HepG2 (cell line): ENCODE measurements around the gene MAN2B2. TPM values are rescaled to one million over a fixed set of nuclear protein-coding genes. Genes with fewer than 3 reads are reported as not detected.

ENCODE experiments used
- DNMT1 ChIP-seq: sonication (generic); formaldehyde crosslinking; IDR thresholded peaks from 2 replicates; pipeline ENCODE4 v1.5.1; 2020; ENCODE audit warnings: mild to moderate bottlenecking, missing genetic modification reagents
- MAFG ChIP-seq: sonication (generic); formaldehyde crosslinking; IDR thresholded peaks from 2 replicates; pipeline ENCODE4 v1.5.1; 2020; ENCODE audit warnings: mild to moderate bottlenecking, missing genetic modification reagents
- SIN3A ChIP-seq: IDR thresholded peaks from 2 replicates; pipeline ENCODE4 v1.6.1; 2011; ENCODE audit warnings: low read depth, mild to moderate bottlenecking, control low read depth, low read length, borderline replicate concordance
- SPEN ChIP-seq: sonication (generic); formaldehyde crosslinking; IDR thresholded peaks from 2 replicates; pipeline ENCODE4 v1.5.1; 2020; ENCODE audit warnings: low read depth, mild to moderate bottlenecking, missing genetic modification reagents
- ZC3H4 ChIP-seq: sonication (generic); formaldehyde crosslinking; IDR thresholded peaks from 2 replicates; pipeline ENCODE4 v1.4.0; 2020; ENCODE audit warnings: missing genetic modification reagents, borderline replicate concordance
- polyA plus RNA-seq, 8 experiments: library from polyadenylated mRNA; depleted of rRNA in 3 of 8; stranded (reverse) in 7 of 8; unstranded in 1 of 8; fragments of >200 nt; fragmentation: Illumina TruSeq in 4 of 8; extraction: Trizol in 4 of 8; gene quantifications; 2 replicates each; pipeline versions ENCODE4 v1.2.1 to v1.2.3, GENCODE V29; 2011 to 2016; ENCODE audit warnings: low read depth in 4 of 8, missing spikeins in 1 of 8, mixed read lengths in 1 of 8; ENCODE audit not compliant: insufficient read depth in 1 of 8
- total RNA-seq, 5 experiments: library from RNA; depleted of rRNA; stranded (reverse); fragments of >200 nt; fragmentation: Illumina TruSeq; extraction: Trizol; gene quantifications; 2 replicates each; pipeline ENCODE4 v1.2.3, GENCODE V29; 2016; ENCODE audit warnings: low read depth in 1 of 5
- TF ChIP-seq, protein P1 (sequence below): sonication (generic); formaldehyde crosslinking; IDR thresholded peaks from 2 replicates; pipeline ENCODE4 v1.4.0; 2020; ENCODE audit warnings: missing genetic modification reagents, borderline replicate concordance
- TF ChIP-seq, protein P2 (sequence below): sonication (generic); formaldehyde crosslinking; IDR thresholded peaks from 2 replicates; pipeline ENCODE4 v1.4.0; 2020; ENCODE audit warnings: mild to moderate bottlenecking, low read depth, missing genetic modification reagents
- TF ChIP-seq, protein P3 (sequence below): sonication (generic); formaldehyde crosslinking; IDR thresholded peaks from 2 replicates; pipeline ENCODE4 v1.5.1; 2020; ENCODE audit warnings: mild to moderate bottlenecking, missing genetic modification reagents, moderate library complexity
- TF ChIP-seq, protein P4 (sequence below): sonication (generic); formaldehyde crosslinking; IDR thresholded peaks from 2 replicates; pipeline ENCODE4 v1.4.0; 2020; ENCODE audit warnings: missing genetic modification reagents

The MAN2B2 gene
- total and polyA plus RNA-seq, 2 of the 13 experiments (the other 11 are each of a cell fraction or from before 2014, with no cell fraction given): 4.8 to 5.4 TPM

DNA sequence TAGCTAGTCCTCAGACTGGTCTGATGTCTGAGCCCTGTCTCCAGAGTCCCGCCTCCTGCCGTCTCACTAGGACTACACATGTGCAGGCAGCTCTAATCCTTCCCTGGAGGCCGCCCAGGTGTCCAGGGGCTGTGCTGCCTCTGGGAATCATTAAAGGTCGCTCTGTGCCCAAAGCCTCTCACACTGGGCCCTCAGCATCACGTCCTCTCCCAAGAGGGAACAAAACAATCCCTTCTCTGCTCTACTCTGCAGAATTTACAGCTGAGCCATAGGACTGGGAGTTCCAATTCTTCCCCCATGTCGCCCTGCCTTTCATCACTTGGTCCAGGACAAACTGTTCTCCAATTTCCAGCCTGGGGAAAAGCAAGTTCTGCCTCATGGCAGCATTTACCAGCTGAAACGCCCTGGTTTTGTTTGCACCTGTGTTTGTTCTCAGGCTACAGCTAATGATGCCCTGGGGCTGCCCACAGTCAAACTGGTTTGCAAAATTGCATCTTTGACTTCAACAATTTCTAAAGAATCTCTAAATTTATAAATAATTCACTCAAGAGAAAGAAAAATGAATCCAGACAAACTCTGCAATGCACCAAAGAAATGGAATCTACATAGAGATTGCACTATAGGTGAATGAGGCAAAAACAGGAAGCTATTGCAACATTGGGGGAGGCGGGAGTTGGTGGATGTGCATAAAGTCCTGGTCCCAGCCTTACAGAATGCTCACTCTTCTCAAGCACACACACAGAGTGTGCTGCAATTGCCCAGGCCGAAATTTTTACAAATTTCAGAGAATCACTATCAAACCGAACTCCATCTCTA, 58.3 kb downstream of the MAN2B2 start (continued):
- TF ChIP-seq, protein P1, sequence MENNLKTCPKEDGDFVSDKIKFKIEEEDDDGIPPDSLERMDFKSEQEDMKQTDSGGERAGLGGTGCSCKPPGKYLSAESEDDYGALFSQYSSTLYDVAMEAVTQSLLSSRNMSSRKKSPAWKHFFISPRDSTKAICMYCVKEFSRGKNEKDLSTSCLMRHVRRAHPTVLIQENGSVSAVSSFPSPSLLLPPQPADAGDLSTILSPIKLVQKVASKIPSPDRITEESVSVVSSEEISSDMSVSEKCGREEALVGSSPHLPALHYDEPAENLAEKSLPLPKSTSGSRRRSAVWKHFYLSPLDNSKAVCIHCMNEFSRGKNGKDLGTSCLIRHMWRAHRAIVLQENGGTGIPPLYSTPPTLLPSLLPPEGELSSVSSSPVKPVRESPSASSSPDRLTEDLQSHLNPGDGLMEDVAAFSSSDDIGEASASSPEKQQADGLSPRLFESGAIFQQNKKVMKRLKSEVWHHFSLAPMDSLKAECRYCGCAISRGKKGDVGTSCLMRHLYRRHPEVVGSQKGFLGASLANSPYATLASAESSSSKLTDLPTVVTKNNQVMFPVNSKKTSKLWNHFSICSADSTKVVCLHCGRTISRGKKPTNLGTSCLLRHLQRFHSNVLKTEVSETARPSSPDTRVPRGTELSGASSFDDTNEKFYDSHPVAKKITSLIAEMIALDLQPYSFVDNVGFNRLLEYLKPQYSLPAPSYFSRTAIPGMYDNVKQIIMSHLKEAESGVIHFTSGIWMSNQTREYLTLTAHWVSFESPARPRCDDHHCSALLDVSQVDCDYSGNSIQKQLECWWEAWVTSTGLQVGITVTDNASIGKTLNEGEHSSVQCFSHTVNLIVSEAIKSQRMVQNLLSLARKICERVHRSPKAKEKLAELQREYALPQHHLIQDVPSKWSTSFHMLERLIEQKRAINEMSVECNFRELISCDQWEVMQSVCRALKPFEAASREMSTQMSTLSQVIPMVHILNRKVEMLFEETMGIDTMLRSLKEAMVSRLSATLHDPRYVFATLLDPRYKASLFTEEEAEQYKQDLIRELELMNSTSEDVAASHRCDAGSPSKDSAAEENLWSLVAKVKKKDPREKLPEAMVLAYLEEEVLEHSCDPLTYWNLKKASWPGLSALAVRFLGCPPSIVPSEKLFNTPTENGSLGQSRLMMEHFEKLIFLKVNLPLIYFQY: peak; percentile 21; the same call in 1 of the 2 replicates
- TF ChIP-seq ZC3H4 (CRISPR knock-in tag): no peak
- TF ChIP-seq DNMT1 (CRISPR knock-in tag): no peak
- TF ChIP-seq, protein P2, sequence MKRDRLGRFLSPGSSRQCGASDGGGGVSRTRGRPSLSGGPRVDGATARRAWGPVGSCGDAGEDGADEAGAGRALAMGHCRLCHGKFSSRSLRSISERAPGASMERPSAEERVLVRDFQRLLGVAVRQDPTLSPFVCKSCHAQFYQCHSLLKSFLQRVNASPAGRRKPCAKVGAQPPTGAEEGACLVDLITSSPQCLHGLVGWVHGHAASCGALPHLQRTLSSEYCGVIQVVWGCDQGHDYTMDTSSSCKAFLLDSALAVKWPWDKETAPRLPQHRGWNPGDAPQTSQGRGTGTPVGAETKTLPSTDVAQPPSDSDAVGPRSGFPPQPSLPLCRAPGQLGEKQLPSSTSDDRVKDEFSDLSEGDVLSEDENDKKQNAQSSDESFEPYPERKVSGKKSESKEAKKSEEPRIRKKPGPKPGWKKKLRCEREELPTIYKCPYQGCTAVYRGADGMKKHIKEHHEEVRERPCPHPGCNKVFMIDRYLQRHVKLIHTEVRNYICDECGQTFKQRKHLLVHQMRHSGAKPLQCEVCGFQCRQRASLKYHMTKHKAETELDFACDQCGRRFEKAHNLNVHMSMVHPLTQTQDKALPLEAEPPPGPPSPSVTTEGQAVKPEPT (CRISPR knock-in tag): no peak
- peak; percentile 55; the same call in 1 of the 2 replicates for TF ChIP-seq SPEN (CRISPR knock-in tag)
- TF ChIP-seq, protein P3, sequence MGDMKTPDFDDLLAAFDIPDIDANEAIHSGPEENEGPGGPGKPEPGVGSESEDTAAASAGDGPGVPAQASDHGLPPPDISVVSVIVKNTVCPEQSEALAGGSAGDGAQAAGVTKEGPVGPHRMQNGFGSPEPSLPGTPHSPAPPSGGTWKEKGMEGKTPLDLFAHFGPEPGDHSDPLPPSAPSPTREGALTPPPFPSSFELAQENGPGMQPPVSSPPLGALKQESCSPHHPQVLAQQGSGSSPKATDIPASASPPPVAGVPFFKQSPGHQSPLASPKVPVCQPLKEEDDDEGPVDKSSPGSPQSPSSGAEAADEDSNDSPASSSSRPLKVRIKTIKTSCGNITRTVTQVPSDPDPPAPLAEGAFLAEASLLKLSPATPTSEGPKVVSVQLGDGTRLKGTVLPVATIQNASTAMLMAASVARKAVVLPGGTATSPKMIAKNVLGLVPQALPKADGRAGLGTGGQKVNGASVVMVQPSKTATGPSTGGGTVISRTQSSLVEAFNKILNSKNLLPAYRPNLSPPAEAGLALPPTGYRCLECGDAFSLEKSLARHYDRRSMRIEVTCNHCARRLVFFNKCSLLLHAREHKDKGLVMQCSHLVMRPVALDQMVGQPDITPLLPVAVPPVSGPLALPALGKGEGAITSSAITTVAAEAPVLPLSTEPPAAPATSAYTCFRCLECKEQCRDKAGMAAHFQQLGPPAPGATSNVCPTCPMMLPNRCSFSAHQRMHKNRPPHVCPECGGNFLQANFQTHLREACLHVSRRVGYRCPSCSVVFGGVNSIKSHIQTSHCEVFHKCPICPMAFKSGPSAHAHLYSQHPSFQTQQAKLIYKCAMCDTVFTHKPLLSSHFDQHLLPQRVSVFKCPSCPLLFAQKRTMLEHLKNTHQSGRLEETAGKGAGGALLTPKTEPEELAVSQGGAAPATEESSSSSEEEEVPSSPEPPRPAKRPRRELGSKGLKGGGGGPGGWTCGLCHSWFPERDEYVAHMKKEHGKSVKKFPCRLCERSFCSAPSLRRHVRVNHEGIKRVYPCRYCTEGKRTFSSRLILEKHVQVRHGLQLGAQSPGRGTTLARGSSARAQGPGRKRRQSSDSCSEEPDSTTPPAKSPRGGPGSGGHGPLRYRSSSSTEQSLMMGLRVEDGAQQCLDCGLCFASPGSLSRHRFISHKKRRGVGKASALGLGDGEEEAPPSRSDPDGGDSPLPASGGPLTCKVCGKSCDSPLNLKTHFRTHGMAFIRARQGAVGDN (CRISPR knock-in tag): peak; percentile 38
- 0 out of 2 replicates have a peak, but pooled peaks have one; percentile 19 for TF ChIP-seq SIN3A
- TF ChIP-seq, protein P4, sequence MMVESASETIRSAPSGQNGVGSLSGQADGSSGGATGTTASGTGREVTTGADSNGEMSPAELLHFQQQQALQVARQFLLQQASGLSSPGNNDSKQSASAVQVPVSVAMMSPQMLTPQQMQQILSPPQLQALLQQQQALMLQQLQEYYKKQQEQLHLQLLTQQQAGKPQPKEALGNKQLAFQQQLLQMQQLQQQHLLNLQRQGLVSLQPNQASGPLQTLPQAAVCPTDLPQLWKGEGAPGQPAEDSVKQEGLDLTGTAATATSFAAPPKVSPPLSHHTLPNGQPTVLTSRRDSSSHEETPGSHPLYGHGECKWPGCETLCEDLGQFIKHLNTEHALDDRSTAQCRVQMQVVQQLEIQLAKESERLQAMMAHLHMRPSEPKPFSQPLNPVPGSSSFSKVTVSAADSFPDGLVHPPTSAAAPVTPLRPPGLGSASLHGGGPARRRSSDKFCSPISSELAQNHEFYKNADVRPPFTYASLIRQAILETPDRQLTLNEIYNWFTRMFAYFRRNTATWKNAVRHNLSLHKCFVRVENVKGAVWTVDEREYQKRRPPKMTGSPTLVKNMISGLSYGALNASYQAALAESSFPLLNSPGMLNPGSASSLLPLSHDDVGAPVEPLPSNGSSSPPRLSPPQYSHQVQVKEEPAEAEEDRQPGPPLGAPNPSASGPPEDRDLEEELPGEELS: peak; percentile 51
- no peak for TF ChIP-seq MAFG (CRISPR knock-in tag)
